GM13977 (cell line): ENCODE results near the gene TOR4A.

Source experiments
- DNase-seq: peaks from one replicate; pipeline ENCODE4 v3.0.0; 2012; ENCODE audit warnings: low spot score
- CTCF ChIP-seq: IDR thresholded peaks from 2 replicates; pipeline ENCODE4 v1.5.1; 2012; ENCODE audit warnings: mild to moderate bottlenecking, control low read depth; ENCODE audit not compliant: insufficient read depth; ENCODE audit errors: extremely low read depth, missing control alignments
- in situ Hi-C: fragments of 300-500 bp; cut with MboI; formaldehyde crosslinking; loops from one replicate; pipeline ENCODE4 v1.12.0; 2022; ENCODE audit warnings: low sequenced_read_pairs, low pct_unique_long_range_greater_than_20kb, mixed read lengths, inconsistent platforms; ENCODE audit not compliant: unreplicated experiment

Gene TOR4A

GRCh38 chr9:137302118-137302448 is 24.6 kb downstream of the TOR4A start, which contains the start of gene NRARP:
Gene NRARP, minus strand, starts transcription at chr9:137302271. Its CDS starts 343 bp downstream, at chr9:137301928.
- DNase-seq: peak; percentile 98
- in situ Hi-C loops: no loop called here
- peak; percentile 23 for TF ChIP-seq CTCF

- in situ Hi-C loops: no loop called here
- no peak for DNase-seq
Observed at GRCh38 chr9:137302449-137303150, 25.1 kb downstream of the TOR4A start.

GRCh38 chr9:137303151-137303892 is 25.8 kb downstream of the TOR4A start:
- DNase-seq: no peak
- TF ChIP-seq CTCF: no peak
- in situ Hi-C loops: no loop called here

More at GRCh38 chr9:137302449-137303150, 25.1 kb downstream of the TOR4A start:
- peak; percentile 50 for TF ChIP-seq CTCF

- TF ChIP-seq CTCF: no peak
- no peak for DNase-seq
- in situ Hi-C loops: no loop called here
Observed at GRCh38 chr9:137303893-137304382, 26.4 kb downstream of the TOR4A start.

GRCh38 chr9:137304383-137305059 is 27.0 kb downstream of the TOR4A start:
- no peak for TF ChIP-seq CTCF
- no peak for DNase-seq
- in situ Hi-C loops: no loop called here

GRCh38 chr9:137305060-137305797 is 27.7 kb downstream of the TOR4A start:
- peak; percentile 29 for TF ChIP-seq CTCF
- DNase-seq: peak; percentile 81
- in situ Hi-C loops: no loop called here
